K562 (cell line): ENCODE measurements around the gene FN3K. TPM values are rescaled to one million over a fixed set of nuclear protein-coding genes. Genes with fewer than 3 reads are reported as not detected.

Experiments
- ATAC-seq: fragments of 200-7000 bp; cut with Tn5 transposase; 3 replicates; pipeline ENCODE4 v1.9.1; 2020; ENCODE audit warnings: moderate library complexity
- BruUV-seq: library from RNA; stranded (reverse); fragments of 400-500 nt; replicated peaks from 2 replicates; lab custom pipeline; 2021; lab: Mats Ljungman, UMichigan
- CTCF ChIA-PET: fragments of 300-600 bp; formaldehyde crosslinking; extraction: SDS; loops from one replicate; lab custom pipeline; 2021; ENCODE audit warnings: low intra/inter-chr PET ratio; lab: Yijun Ruan, JAX
- POLR2A ChIA-PET: fragments of 300-600, 350-650 bp; sonication (Branson Sonifier 250); formaldehyde crosslinking; extraction: SDS; loops from one replicate; lab custom pipeline; 2021; ENCODE audit warnings: antibody characterized with exemption, inconsistent platforms; lab: Yijun Ruan, JAX
- DNase-seq, 4 experiments: peaks; one replicate each; pipeline versions ENCODE4 v3.0.0 to v3.0.0-alpha.2; 2011 to 2018; ENCODE audit warnings: low spot score in 3 of 4, mixed read lengths in 3 of 4; ENCODE audit errors: extremely low read depth in 1 of 4
- FAIRE-seq: peaks from 2 replicates; lab custom pipeline; 2011; peaks lifted over from hg19 to GRCh38; lab: Jason Lieb, UNC
- H2AFZ ChIP-seq: 2 replicates; pipeline ENCODE4 v1.6.0; 2011; ENCODE audit warnings: low read depth, low read length, control low read depth, inconsistent platforms
- H3K27ac ChIP-seq: fragments of 200-600 bp; 3 replicates; pipeline ENCODE4 v1.8.0; 2011; ENCODE audit warnings: low read depth, mild to moderate bottlenecking, control low read depth, inconsistent platforms, low read length, moderate library complexity, mixed read lengths; ENCODE audit errors: extremely low read depth
- H3K27me3 ChIP-seq, 2 experiments: fragments of 300-600 bp in 1 of 2; 2 replicates in 1 of 2; 3 replicates in 1 of 2; pipeline versions ENCODE4 v1.6.0 to v1.8.0; 2011; ENCODE audit warnings: inconsistent platforms in 2 of 2, low read length in 2 of 2, mild to moderate bottlenecking in 1 of 2, mixed read lengths in 1 of 2, moderate library complexity in 1 of 2; ENCODE audit not compliant: control insufficient read depth in 2 of 2, insufficient read depth in 2 of 2
- H3K36me3 ChIP-seq: fragments of 300-600 bp; 3 replicates; pipeline ENCODE4 v1.8.0; 2011; ENCODE audit warnings: mild to moderate bottlenecking, low read length, inconsistent platforms; ENCODE audit not compliant: control insufficient read depth, insufficient read depth
- H3K4me1 ChIP-seq, 2 experiments: fragments of 200-600 bp in 1 of 2; replicated peaks in 1 of 2; 2 replicates in 1 of 2; 3 replicates in 1 of 2; pipeline versions ENCODE4 v1.5.1 to v1.8.0; 2011; ENCODE audit warnings: inconsistent platforms in 2 of 2, low read length in 2 of 2, mild to moderate bottlenecking in 1 of 2, mixed read lengths in 1 of 2, moderate library complexity in 1 of 2; ENCODE audit not compliant: control insufficient read depth in 2 of 2, insufficient read depth in 2 of 2
- H3K4me2 ChIP-seq: 2 replicates; pipeline ENCODE4 v1.6.1; 2011; ENCODE audit warnings: low read length, control low read depth, inconsistent platforms, mixed read lengths; ENCODE audit not compliant: insufficient read depth
- H3K4me3 ChIP-seq: fragments of 200-600 bp; sonication (generic), shearing (Covaris generic); 2 replicates; pipeline ENCODE4 v1.5.1; 2016; ENCODE audit warnings: control low read depth, inconsistent platforms
- H3K79me2 ChIP-seq: fragments of 200-600 bp; 3 replicates; pipeline ENCODE4 v1.8.0; 2011; ENCODE audit warnings: low read length, inconsistent platforms; ENCODE audit not compliant: control insufficient read depth, insufficient read depth
- H3K9ac ChIP-seq, 2 experiments: 2 replicates each; pipeline versions ENCODE4 v1.6.0 to v1.6.1; 2011; ENCODE audit warnings: low read depth in 2 of 2, low read length in 2 of 2, control low read depth in 1 of 2, inconsistent platforms in 1 of 2, mild to moderate bottlenecking in 1 of 2, mixed read lengths in 1 of 2; ENCODE audit not compliant: insufficient read depth in 1 of 2
- H3K9me1 ChIP-seq: one replicate; pipeline ENCODE4 v1.6.0; 2011; ENCODE audit warnings: inconsistent platforms, mild to moderate bottlenecking, low read length, moderate library complexity; ENCODE audit not compliant: control insufficient read depth, insufficient read depth
- H3K9me3 ChIP-seq: replicated peaks from 2 replicates; pipeline ENCODE4 v1.5.1; 2011; ENCODE audit warnings: low read depth, low read length, inconsistent platforms; ENCODE audit not compliant: control insufficient read depth, insufficient read depth
- H4K20me1 ChIP-seq: replicated peaks from 2 replicates; pipeline ENCODE4 v1.6.1; 2011; ENCODE audit warnings: low read length, inconsistent platforms, mixed read lengths; ENCODE audit not compliant: control insufficient read depth, insufficient read depth
- EP400 ChIP-seq: fragments of 450-650 bp; IDR thresholded peaks from 2 replicates; pipeline ENCODE4 v1.6.1; 2017; ENCODE audit warnings: antibody characterized with exemption, mild to moderate bottlenecking, moderate library complexity
- LARP7 ChIP-seq: fragments of 450-650 bp; IDR thresholded peaks from 2 replicates; pipeline ENCODE4 v1.6.1; 2016
- RBM14 ChIP-seq: fragments of 200-400 bp; formaldehyde crosslinking; IDR thresholded peaks from 2 replicates; pipeline ENCODE4 v1.6.1; 2018; ENCODE audit warnings: low read depth, mild to moderate bottlenecking, low read length, moderate library complexity, borderline replicate concordance; ENCODE audit not compliant: insufficient read depth
- SPI1 ChIP-seq: IDR thresholded peaks from 2 replicates; pipeline ENCODE4 v1.6.1; 2011; ENCODE audit warnings: low read depth, low read length, control low read depth, borderline replicate concordance
- WGBS: fragments of 100-300 bp; shearing (Covaris generic); methylation state at CpG from one replicate; pipeline ENCODE4 v1.1.6; 2016; ENCODE audit warnings: low coverage, mixed read lengths; ENCODE audit not compliant: insufficient coverage; ENCODE audit errors: missing lambda C conversion rate; 5-methylcytosine and 5-hydroxymethylcytosine counted together
- in situ Hi-C: fragments of 300-500 bp; cut with MboI; formaldehyde crosslinking; loops from 4 replicates; pipeline ENCODE4 v1.15.0; 2018; ENCODE audit warnings: inconsistent platforms, mixed read lengths
- intact Hi-C: fragments of 100-400 bp; cut with micrococcal nuclease; formaldehyde crosslinking; loops from 2 replicates; pipeline ENCODE4 v1.14.2; 2022
- polyA plus RNA-seq, 8 experiments: library from polyadenylated mRNA; depleted of rRNA in 4 of 8; stranded (reverse) in 5 of 8; unstranded in 3 of 8; fragments of >200 nt; fragmentation: Nextera tagmentation in 2 of 8; fragmentation: Illumina TruSeq in 1 of 8; extraction: Ambion mirVana in 2 of 8; extraction: Trizol in 1 of 8; gene quantifications; 2 replicates each; pipeline versions ENCODE4 v1.2.1 to v1.2.3, GENCODE V29; 2011 to 2014; ENCODE audit warnings: inconsistent platforms in 1 of 8, missing spikeins in 1 of 8
- total RNA-seq, 7 experiments: library from RNA; depleted of rRNA in 6 of 7; stranded (reverse); fragments of >200 nt in 6 of 7; fragmentation: Illumina TruSeq in 2 of 7; extraction: Trizol in 2 of 7; gene quantifications; 2 replicates each; pipeline versions ENCODE4 v1.2.1 to v1.2.3, GENCODE V29; 2011 to 2021; ENCODE audit warnings: low replicate concordance in 1 of 7
- TF ChIP-seq, protein P1 (sequence below), 2 experiments: fragments of 450-650 bp; IDR thresholded peaks; 2 replicates each; pipeline ENCODE4 v1.6.1; 2016

Gene FN3K
- total and polyA plus RNA-seq, 9 of the 15 experiments (the other 6 are each of a cell fraction or from before 2014, with no cell fraction given) = 0.08 to 22.7 (median 3.8) TPM

DNA sequence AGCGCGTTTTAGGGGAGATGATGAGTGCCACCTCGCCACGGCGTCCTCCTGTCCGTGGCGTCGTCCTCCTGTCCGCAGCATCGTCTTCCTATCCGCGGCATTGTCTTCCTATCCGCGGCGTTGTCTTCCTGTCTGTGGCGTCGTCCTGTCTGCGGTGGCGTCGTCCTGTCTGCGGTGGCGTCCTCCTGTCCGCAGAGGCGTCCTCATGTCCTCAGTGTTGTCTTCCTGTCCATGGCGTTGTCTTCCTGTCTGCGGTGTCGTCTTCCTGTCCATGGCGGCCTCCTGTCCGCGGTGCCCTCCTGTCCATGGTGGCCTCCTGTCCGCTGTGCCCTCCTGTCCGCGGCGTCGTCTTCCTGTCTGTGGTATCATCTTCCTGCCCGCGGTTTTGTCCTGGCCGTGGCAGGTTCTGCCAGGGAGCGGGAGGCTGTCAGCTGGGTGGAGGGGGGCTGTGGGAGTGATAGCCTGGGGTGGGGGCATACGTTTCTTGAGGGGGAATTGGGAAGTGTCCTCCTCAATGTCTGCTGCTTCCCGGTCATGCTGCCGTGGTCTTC lies 47.3 kb downstream of the FN3K start:
- Histone ChIP-seq H3K4me3 (no peak overlapping the region), H3K27me3 (no peaks in the 10 kb centered on the region), H3K36me3 (peaks cover 47% of the 10 kb centered on the region; the same call in 2 of the 3 replicates), H3K9me3 (no peaks in the 10 kb centered on the region), H3K9ac (no peak overlapping the region), H2AFZ (no peak overlapping the region), H3K79me2 (peaks cover 5% of the 10 kb centered on the region; the same call in 2 of the 3 replicates), H3K4me1 (peaks cover 0 to 10% of the 10 kb centered on the region in 2 experiments; a peak in 2 of 5 replicates), H3K9me1 (no peaks in the 10 kb centered on the region), H4K20me1 (no peaks in the 10 kb centered on the region), H3K27ac (no peak overlapping the region), H3K4me2 (no peak overlapping the region)
- POLR2A ChIA-PET = no interaction called here
- BruUV-seq = no TSS peak
- CTCF ChIA-PET = interaction anchor here (1.3 to 1.5 kb wide), 3 partner anchors 421 to 752 kb away, joined by 3 to 16 read pairs (median 6); no protein-coding TSS in a partner anchor
- FAIRE-seq (no peak), DNase-seq (no peak), ATAC-seq (no peak)
- intact Hi-C loops (loop anchor here (5.0 kb wide), 1 partner anchor 135 kb away; no protein-coding TSS in a partner anchor), in situ Hi-C loops (loop anchor here (5.0 kb wide), 1 partner anchor 430 kb away; no protein-coding TSS in a partner anchor)
- no peak for TF ChIP-seq EP400
- no peak for TF ChIP-seq SPI1
- TF ChIP-seq LARP7 = no peak
- TF ChIP-seq, protein P1, sequence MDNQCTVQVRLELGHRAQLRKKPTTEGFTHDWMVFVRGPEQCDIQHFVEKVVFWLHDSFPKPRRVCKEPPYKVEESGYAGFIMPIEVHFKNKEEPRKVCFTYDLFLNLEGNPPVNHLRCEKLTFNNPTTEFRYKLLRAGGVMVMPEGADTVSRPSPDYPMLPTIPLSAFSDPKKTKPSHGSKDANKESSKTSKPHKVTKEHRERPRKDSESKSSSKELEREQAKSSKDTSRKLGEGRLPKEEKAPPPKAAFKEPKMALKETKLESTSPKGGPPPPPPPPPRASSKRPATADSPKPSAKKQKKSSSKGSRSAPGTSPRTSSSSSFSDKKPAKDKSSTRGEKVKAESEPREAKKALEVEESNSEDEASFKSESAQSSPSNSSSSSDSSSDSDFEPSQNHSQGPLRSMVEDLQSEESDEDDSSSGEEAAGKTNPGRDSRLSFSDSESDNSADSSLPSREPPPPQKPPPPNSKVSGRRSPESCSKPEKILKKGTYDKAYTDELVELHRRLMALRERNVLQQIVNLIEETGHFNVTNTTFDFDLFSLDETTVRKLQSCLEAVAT (IDR thresholded peaks at IDR 0.05) = no peak
- TF ChIP-seq RBM14 = 0 out of 2 replicates have a peak, but pooled peaks have one; percentile 66
- 97% methylated on average over 35 of the region's 42 CpGs for WGBS
